Naive B cell (primary cell): ENCODE data around the gene EGF. TPM values are rescaled to one million over a fixed set of nuclear protein-coding genes. Genes with fewer than 3 reads are reported as not detected.
"Not testable (repeated sequence)": the region's sequence is repeated elsewhere in the genome, so short reads cannot be mapped to it uniquely, and the experiment has no call there.

Source experiments
- ATAC-seq, 2 donors: fragments of 150-1000 bp; cut with Tn5 transposase; 2 replicates each; pipeline ENCODE4 v1.10.0; 2021; ENCODE audit warnings: low read depth in 2 of 2, mild to moderate bottlenecking in 2 of 2, moderate library complexity in 2 of 2
- DNase-seq: peaks from one replicate; pipeline ENCODE4 v3.0.0; 2022
- H3K27ac Mint-ChIP-seq, 6 donors: one replicate each; pipeline ENCODE4 v1.8.0; 2020 to 2022; ENCODE audit warnings: mild to moderate bottlenecking in 6 of 6, mixed read lengths in 6 of 6, moderate library complexity in 5 of 6, inconsistent platforms in 2 of 6
- H3K27me3 Mint-ChIP-seq, 3 donors: one replicate each; pipeline ENCODE4 v1.8.0; 2021 to 2022; ENCODE audit warnings: mixed read lengths in 3 of 3, mild to moderate bottlenecking in 1 of 3
- H3K36me3 Mint-ChIP-seq, 2 donors: one replicate each; pipeline ENCODE4 v1.8.0; 2020 to 2022; ENCODE audit warnings: mixed read lengths in 2 of 2, inconsistent platforms in 1 of 2, mild to moderate bottlenecking in 1 of 2
- H3K4me1 Mint-ChIP-seq, 3 donors: one replicate each; pipeline ENCODE4 v1.8.0; 2020 to 2022; ENCODE audit warnings: mixed read lengths in 3 of 3, inconsistent platforms in 1 of 3, mild to moderate bottlenecking in 1 of 3, moderate library complexity in 1 of 3
- H3K4me3 Mint-ChIP-seq, 8 donors: one replicate each; pipeline ENCODE4 v1.8.0; 2020 to 2022; ENCODE audit warnings: mild to moderate bottlenecking in 8 of 8, mixed read lengths in 8 of 8, moderate library complexity in 8 of 8, inconsistent platforms in 2 of 8
- H3K9me3 Mint-ChIP-seq, 7 donors: one replicate each; pipeline ENCODE4 v1.8.0; 2020 to 2022; ENCODE audit warnings: mixed read lengths in 7 of 7, mild to moderate bottlenecking in 5 of 7, inconsistent platforms in 2 of 7, moderate library complexity in 1 of 7
- polyA plus RNA-seq, 6 donors: library from polyadenylated mRNA; unstranded; fragments of 300-500 nt; fragmentation: Illumina TruSeq; gene quantifications; one replicate each; pipeline ENCODE4 v1.2.3, GENCODE V29; 2021; ENCODE audit warnings: low read depth in 6 of 6

Gene EGF
- polyA plus RNA-seq, 6 donors from 2014 or later = 0.36 to 0.94 (median 0.44) TPM; not detected in 3

DNA sequence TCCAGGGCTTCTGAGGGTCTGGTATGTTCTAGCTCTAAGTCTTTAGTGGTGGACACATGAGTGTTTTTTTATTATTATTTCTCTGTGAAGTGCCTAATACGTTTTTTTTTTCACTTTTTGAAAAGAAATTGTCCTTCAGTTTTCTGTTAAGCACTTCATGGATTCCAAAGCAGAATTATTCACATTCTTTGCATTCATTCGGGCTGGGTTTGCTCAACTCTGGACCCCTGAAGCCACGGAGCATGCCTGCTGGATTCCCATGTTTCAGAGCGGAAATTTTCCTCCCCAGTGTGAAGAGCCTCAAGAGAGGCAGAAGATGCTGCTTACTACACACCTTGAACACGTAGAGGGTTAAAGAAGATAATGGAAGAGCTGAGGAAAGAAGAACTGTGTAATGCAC is 107.5 kb downstream of the EGF start:
- Mint-ChIP-seq H3K4me3 (no peak overlapping the region), H3K36me3 (peaks cover 0 to 6% of the 10 kb centered on the region in 2 donors), H3K27me3 (no peaks in the 10 kb centered on the region), H3K4me1 (peaks cover 0 to 8% (median 0%) of the 10 kb centered on the region in 3 donors), H3K9me3 (peaks cover 0 to 11% (median 7%) of the 10 kb centered on the region in 7 donors), H3K27ac (no peak overlapping the region)
- DNase-seq (no peak), ATAC-seq (no peak)

DNA sequence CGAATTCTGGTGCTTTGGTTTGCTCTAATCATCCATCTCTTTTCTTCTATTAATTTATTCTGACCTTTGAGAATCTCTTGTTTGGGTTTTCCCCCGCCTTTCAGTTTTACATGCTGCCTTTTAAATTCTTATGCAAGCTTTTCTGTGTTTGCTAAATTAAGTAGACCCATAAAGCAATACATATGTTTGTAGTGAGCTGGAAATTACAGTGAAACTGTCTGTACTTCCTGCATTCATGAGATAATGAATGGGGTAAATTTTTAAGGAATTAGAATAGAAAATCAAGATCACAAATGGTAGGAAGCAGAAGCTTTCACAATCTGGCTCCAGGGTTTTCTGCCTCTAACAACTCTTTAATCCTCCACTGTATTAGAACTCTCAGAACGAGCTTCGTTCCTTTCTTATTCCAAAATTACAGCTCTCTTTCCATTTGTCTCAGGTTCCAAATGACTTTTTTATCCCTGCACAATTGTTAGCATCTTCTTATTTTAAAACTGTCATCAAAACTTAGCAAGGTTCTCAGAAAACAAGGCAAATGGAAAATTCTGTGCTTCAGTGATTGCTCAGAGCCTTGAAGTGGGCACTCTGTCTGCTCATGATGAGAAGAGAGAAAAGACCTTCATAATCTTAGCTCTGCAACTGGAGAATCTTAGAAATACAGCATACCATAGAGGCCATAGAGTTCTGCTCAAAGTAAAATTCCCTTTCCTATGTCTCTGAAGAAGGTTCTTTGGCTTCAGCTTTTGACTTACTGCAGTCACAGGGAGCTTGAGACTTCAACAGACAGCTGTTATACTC is 108.2 kb downstream of the EGF start:
- Mint-ChIP-seq H3K27ac (no peak overlapping the region), H3K9me3 (peaks cover 0 to 11% (median 7%) of the 10 kb centered on the region in 7 donors), H3K27me3 (no peaks in the 10 kb centered on the region), H3K4me3 (no peak overlapping the region), H3K4me1 (peaks cover 0 to 8% (median 0%) of the 10 kb centered on the region in 3 donors), H3K36me3 (peaks cover 0 to 6% of the 10 kb centered on the region in 2 donors)
- no peak for DNase-seq
- ATAC-seq = no peak

DNA sequence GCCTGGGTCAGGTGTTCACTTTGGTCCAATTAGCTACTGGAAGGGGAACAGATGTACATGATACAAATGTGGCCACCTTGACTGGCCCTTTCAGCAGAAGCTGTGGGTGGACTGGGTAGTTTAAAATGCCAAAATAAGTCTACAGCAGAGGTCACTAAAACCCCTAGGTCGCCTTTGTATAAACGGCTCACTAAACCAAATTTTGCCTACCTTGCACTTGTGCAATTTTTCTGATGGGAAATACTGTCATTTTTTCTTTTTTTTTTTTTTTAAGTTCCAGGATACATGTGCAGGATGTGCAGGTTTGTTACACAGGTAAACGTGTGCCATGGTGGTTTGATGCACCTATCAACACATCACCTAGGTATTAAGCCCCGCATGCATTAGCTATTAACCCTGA is 109.8 kb downstream of the EGF start:
- peaks cover 0 to 8% (median 0%) of the 10 kb centered on the region in 3 donors for H3K4me1 Mint-ChIP-seq
- H3K27ac Mint-ChIP-seq = no peak overlapping the region
- H3K9me3 Mint-ChIP-seq = peaks cover 0 to 4% (median under 1%) of the 10 kb centered on the region in 7 donors
- no peaks in the 10 kb centered on the region for H3K36me3 Mint-ChIP-seq
- no peak for ATAC-seq
- no peaks in the 10 kb centered on the region for H3K27me3 Mint-ChIP-seq
- no peak for DNase-seq
- H3K4me3 Mint-ChIP-seq = no peak overlapping the region

DNA sequence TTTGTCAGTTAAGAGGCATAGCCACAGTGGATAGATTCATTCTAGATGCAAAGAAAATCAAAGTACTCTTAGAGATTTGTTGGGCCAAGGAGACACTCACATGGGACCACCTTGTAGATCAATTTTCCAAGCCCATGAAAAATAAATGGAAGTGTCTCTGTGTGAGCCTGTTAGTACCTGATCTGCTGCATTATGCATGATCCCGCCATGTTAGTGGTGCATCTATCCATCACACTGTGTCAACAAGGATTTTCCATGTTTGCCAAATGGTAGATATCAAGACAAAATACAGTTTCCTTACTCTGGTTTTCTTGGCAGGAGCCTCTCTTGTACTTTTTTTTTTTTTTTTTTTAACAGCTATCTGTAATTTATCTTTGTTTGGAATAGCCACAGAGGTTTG is 112.4 kb downstream of the EGF start:
- DNase-seq = no peak
- ATAC-seq = no peak
- Mint-ChIP-seq H3K27me3 (peaks cover 5 to 13% (median 9%) of the 10 kb centered on the region in 3 donors), H3K9me3 (peaks cover 0 to 4% (median 0%) of the 10 kb centered on the region in 7 donors), H3K4me1 (peaks cover 0 to 3% (median 0%) of the 10 kb centered on the region in 3 donors), H3K4me3 (no peak overlapping the region), H3K27ac (no peak overlapping the region), H3K36me3 (no peaks in the 10 kb centered on the region)

DNA sequence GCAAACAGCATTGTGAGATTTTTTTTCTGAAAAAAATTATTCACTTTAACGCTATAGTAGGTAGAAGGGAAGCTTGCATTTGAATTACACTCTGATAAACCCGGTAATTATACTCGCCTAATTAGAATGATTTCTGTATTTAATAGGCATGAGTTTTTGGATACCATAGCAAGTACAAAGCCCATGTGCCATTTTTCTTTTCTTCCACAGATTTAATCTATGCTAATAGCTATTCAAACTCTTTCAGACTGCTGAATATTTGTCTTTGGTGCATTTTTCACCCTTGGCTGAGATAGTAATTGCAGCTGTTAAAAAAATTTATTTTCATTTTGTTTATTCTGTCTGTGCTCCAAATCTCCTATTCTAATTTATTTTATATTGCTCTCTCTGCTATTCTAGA is 113.0 kb downstream of the EGF start:
- H3K9me3 Mint-ChIP-seq = peaks cover 0 to 4% (median 2%) of the 10 kb centered on the region in 7 donors

DNA sequence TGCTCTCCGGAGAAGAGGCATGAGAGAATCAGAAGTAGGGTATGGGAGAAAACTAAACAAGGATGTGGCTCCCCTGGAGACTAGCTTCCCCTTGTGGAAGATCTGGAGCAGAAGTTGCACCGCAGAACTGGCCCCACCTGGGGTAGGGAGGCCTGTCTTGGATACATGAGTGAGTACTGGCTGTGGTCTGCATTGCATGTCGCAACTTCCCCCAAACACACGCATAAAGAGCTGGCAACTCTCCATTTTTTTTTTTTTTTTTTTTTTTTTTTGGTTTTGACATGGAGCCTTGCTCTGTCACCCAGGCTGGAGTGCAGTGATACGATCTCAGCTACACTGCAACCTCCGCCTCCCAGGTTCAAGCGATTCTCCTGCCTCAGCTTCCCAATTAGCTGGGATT is 119.9 kb downstream of the EGF start:
- Mint-ChIP-seq H3K36me3 (peaks cover 0 to 3% of the 10 kb centered on the region in 2 donors), H3K9me3 (peaks cover 0 to 9% (median 0%) of the 10 kb centered on the region in 7 donors), H3K4me3 (no peak overlapping the region), H3K4me1 (peaks cover 6 to 9% (median 6%) of the 10 kb centered on the region in 3 donors), H3K27me3 (peaks cover 52 to 72% (median 53%) of the 10 kb centered on the region in 3 donors), H3K27ac (no peak overlapping the region)
- DNase-seq (peak; percentile 8), ATAC-seq (peak in 1 of 2 donors; percentile 46)

More for the DNA sequence above, 113.0 kb downstream of the EGF start:
- ATAC-seq (no peak), DNase-seq (no peak)
- peaks cover 11 to 19% (median 12%) of the 10 kb centered on the region in 3 donors for H3K27me3 Mint-ChIP-seq
- H3K4me3 Mint-ChIP-seq = no peak overlapping the region
- no peaks in the 10 kb centered on the region for H3K36me3 Mint-ChIP-seq
- no peak overlapping the region for H3K27ac Mint-ChIP-seq
- no peaks in the 10 kb centered on the region for H3K4me1 Mint-ChIP-seq

DNA sequence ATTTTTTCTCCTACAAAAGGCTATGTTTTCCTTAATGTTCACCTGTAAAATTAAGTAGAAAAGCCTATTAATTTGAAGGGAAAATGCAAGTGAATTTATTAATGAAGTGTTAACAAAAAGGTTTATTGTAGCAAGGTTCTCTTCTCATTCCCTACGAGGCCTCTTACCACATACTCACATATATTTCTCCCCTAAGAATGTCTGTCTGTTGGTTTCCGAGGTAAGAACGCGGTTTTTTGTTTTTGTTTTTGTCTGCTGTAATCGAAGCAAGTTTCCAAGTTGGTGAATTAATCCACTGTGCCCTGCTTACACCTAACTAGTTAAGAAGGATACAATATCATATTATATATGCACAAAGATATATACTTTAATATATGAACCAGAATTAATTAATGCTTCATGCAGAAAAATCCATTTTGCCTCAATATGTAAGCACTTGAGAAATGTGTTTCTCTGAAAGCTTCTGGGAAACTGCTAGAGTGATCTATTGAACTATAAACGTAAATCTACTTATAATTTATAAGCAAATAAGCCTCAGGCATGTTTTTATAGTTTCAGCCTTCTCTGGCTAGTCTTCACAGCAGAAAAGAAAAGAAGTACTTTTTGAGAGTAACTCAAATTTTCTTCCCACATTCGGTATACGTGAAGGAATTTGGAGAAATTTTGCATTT is 120.8 kb downstream of the EGF start:
- DNase-seq (no peak), ATAC-seq (no peak)
- no peak overlapping the region for H3K4me3 Mint-ChIP-seq
- H3K36me3 Mint-ChIP-seq = peaks cover 0 to 3% of the 10 kb centered on the region in 2 donors
- peaks cover 0 to 9% (median 0%) of the 10 kb centered on the region in 7 donors for H3K9me3 Mint-ChIP-seq
- H3K4me1 Mint-ChIP-seq = peaks cover 6 to 9% (median 6%) of the 10 kb centered on the region in 3 donors
- peaks cover 52 to 72% (median 53%) of the 10 kb centered on the region in 3 donors for H3K27me3 Mint-ChIP-seq
- H3K27ac Mint-ChIP-seq = peak overlapping the region in 1 of 6 donors; percentile 42

DNA sequence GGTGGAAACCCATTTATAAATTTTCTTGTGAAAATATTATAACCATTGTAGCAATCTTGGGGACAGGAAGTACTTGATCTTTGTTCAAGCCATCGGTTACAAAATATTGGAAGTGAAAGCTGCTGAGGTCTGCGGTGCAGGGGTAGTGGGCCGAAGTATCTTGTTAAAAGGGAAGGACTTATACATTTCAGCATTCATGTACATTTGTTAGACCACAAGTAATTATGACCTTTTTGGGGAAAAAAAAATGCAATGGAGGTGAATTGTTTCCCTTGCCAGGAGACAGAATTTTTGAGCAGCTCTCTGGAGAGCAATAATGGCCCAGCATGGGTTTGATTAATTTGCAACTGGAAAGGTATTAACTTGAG is 121.3 kb downstream of the EGF start:
- peak; percentile 67 to 87 for ATAC-seq
- Mint-ChIP-seq H3K27me3 (peaks cover 52 to 70% (median 55%) of the 10 kb centered on the region in 3 donors), H3K4me3 (no peak overlapping the region), H3K27ac (peak overlapping the region in 1 of 6 donors; percentile 42), H3K36me3 (peaks cover 0 to 3% of the 10 kb centered on the region in 2 donors), H3K9me3 (peaks cover 0 to 9% (median 0%) of the 10 kb centered on the region in 7 donors), H3K4me1 (peaks cover 6 to 9% (median 6%) of the 10 kb centered on the region in 3 donors)
- DNase-seq = peak; percentile 35

DNA sequence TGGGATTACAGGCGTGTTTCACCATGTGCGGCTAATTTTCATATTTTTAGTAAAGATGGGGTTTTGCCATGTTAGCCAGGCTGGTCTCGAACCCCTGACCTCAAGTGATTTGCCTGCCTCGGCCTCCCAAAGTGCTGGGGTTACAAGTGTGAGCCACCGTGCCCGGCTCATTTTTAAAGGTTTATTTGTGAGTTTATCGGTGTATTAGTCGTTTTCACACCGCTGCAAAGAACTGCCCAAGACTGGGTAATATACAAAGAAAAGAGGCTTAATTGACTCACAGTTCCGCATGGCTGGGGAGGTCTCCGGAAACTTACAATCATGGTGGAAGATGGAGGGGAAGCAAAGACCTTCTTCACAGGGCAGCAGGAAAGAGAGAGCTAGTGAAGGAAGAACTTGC is 126.5 kb downstream of the EGF start:
- not testable (repeated sequence) for ATAC-seq, H3K36me3 Mint-ChIP-seq, H3K4me1 Mint-ChIP-seq, H3K9me3 Mint-ChIP-seq, DNase-seq, H3K27ac Mint-ChIP-seq, H3K4me3 Mint-ChIP-seq
- peaks cover 30 to 47% (median 36%) of the 10 kb centered on the region in 3 donors for H3K27me3 Mint-ChIP-seq

DNA sequence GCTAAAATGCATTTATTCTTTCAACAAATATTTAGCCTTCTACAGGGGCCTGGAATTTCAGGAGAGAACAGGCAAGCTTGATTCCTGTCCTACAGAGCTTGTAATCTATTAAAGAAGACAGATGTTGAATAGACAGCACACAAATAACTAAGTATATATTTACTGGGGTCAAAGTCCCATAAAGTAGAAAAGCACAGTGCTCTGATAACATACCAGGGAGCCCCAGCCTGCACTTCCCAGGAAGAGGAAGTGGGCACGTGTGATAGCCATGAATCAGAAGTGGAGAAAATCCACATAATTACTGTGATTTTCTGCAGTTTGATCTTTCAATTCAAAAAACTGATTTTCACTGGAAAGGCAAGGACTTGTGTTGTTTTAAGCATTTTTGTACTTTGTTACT is 129.1 kb downstream of the EGF start:
- Mint-ChIP-seq H3K9me3 (no peaks in the 10 kb centered on the region), H3K27ac (no peak overlapping the region), H3K27me3 (peaks cover 5 to 33% (median 23%) of the 10 kb centered on the region in 3 donors), H3K4me3 (no peak overlapping the region), H3K4me1 (peaks cover 0 to 6% (median 3%) of the 10 kb centered on the region in 3 donors), H3K36me3 (no peaks in the 10 kb centered on the region)
- DNase-seq (no peak), ATAC-seq (no peak)

DNA sequence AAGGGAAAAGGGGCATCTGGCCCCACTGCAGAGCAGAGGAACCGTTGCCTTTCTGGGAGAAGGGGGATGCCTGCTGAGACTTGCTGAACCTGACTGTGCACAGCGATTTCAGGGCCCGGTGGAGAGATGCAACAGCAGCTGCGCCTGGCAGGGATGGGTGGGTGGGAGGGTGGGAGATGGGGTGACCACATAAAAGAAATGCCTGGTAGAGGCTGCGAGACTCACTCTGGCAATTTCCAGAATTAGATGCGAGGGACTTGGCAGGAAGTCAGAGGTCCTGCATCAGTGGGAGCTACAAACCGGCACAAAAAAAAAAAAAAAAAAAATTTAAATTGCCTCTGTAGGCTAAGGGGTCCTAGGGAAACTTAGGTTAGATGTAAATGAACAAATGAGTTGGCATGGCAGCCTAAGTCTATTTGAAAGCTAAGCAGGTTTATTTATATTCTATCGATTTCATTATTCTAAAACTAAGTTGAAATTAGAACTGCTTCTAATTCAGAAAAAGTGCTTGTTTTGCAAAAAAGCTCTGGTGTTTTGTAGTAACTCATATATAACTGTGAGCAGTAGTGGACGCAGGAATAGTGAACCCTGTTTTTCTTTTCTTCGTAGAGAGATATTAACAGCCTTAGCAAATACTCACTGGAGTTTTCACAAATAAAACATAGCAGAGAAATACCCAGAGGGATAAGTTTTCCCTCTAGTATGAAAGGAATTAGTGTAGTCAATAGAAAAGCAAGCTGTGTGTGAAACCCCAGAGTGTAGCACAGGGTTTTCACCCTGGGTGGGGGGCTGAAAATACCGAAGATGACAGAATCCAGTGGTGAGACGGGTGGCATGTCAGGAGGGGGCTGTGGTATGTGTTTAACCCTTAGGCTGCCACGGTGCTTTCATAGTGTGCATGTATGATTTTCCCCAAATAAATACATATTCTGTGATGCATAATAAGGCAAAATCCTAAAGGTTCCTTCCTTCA is 130.1 kb downstream of the EGF start:
- DNase-seq (no peak), ATAC-seq (no peak)
- no peaks in the 10 kb centered on the region for H3K36me3 Mint-ChIP-seq
- no peak overlapping the region for H3K27ac Mint-ChIP-seq
- H3K27me3 Mint-ChIP-seq = peaks cover 0 to 33% (median 15%) of the 10 kb centered on the region in 3 donors
- no peaks in the 10 kb centered on the region for H3K9me3 Mint-ChIP-seq
- no peak overlapping the region for H3K4me3 Mint-ChIP-seq
- peaks cover 0 to 6% (median 3%) of the 10 kb centered on the region in 3 donors for H3K4me1 Mint-ChIP-seq

DNA sequence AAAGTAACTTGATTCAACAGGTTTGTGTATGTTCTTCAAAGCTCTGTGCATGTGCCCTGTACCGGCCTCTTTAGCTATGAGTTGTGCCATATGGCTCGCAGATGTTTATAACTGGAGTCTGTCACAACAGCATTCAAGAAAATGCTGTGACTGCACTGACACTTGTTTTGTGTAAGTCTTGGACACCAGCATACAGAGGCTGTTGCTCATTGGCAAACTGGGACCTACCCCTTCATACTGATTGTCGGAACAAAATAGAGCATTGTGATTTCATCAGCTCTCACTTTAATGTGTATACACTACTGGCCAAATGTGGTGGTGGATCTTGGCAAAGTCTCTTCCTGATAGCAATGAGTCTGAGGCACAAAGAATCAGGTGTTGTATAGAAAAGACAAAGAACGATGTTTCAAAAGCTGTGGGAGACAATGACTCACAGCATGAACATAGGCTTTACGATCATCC is 133.9 kb downstream of the EGF start:
- Mint-ChIP-seq H3K9me3 (no peaks in the 10 kb centered on the region), H3K36me3 (no peaks in the 10 kb centered on the region), H3K27me3 (peaks cover 0 to 13% (median 8%) of the 10 kb centered on the region in 3 donors), H3K4me3 (no peak overlapping the region), H3K27ac (no peak overlapping the region), H3K4me1 (peaks cover 0 to 6% (median 3%) of the 10 kb centered on the region in 3 donors)
- DNase-seq = no peak
- no peak for ATAC-seq
